Fibroblast of pulmonary artery (primary cell): Measurements from ENCODE around the gene FPR2.

Experiments used
- DNase-seq: peaks from one replicate; pipeline ENCODE4 v3.0.0-alpha.2; 2010; ENCODE audit warnings: low read depth
- H3K4me3 ChIP-seq: replicated peaks from 2 replicates; pipeline ENCODE4 v1.5.1; 2011; ENCODE audit warnings: low read depth, mild to moderate bottlenecking, control low read depth, low read length, moderate library complexity
- CTCF ChIP-seq: IDR thresholded peaks from 2 replicates; pipeline ENCODE4 v1.5.1; 2011; ENCODE audit warnings: mild to moderate bottlenecking, control low read depth, low read length, inconsistent platforms; ENCODE audit errors: missing control alignments

Gene FPR2

GRCh38 chr19:51788029-51788428 is 27.0 kb downstream of the FPR2 start:
- H3K4me3 ChIP-seq, result no peak overlapping the region
- no peak for TF ChIP-seq CTCF
- no peak for DNase-seq

GRCh38 chr19:51789061-51789795 is 28.2 kb downstream of the FPR2 start:
- no peak for DNase-seq
- no peak overlapping the region for H3K4me3 ChIP-seq
- no peak for TF ChIP-seq CTCF

- no peak for TF ChIP-seq CTCF
- H3K4me3 ChIP-seq, result no peak overlapping the region
- no peak for DNase-seq
These were observed 32.0 kb downstream of the FPR2 start for GRCh38 chr19:51792932-51793331.

GRCh38 chr19:51793994-51794393 is 33.0 kb downstream of the FPR2 start:
- DNase-seq, result no peak
- TF ChIP-seq CTCF, result no peak
- H3K4me3 ChIP-seq, result no peak overlapping the region

- no peak within 1 kb of the TSS for H3K4me3 ChIP-seq
- no peak for TF ChIP-seq CTCF
- DNase-seq, result no peak
These were observed 34.0 kb downstream of the FPR2 start, which contains the start of gene FPR3 for GRCh38 chr19:51794885-51795490. TSS of gene FPR3 (plus strand) at chr19:51795157. CDS start at chr19:51823749, 28,592 bp downstream.

GRCh38 chr19:51796195-51796679 is 35.3 kb downstream of the FPR2 start:
- H3K4me3 ChIP-seq, result no peak overlapping the region
- no peak for DNase-seq
- no peak for TF ChIP-seq CTCF
